Thyroid gland (tissue), 4 donors: Measurements from ENCODE around the gene LYPD3. TPM values are rescaled to one million over a fixed set of nuclear protein-coding genes. Genes with fewer than 3 reads are reported as not detected.

Source experiments
- DNase-seq, 2 donors: peaks; one replicate each; pipeline ENCODE4 v3.0.0-alpha.2; 2019
- H3K27ac ChIP-seq, 3 donors: fragments of 200-600 bp; sonication (generic); 1 replicate in 2 of 3; 2 replicates in 1 of 3; pipeline ENCODE4 v1.5.1; 2016 to 2019; ENCODE audit warnings: mild to moderate bottlenecking in 1 of 3, moderate library complexity in 1 of 3
- H3K27me3 ChIP-seq: fragments of 200-600 bp; sonication (generic); one replicate; pipeline ENCODE4 v1.5.1; 2019
- H3K36me3 ChIP-seq, 2 donors: fragments of 200-600 bp; sonication (generic); one replicate each; pipeline ENCODE4 v1.5.1; 2016 to 2019
- H3K4me1 ChIP-seq, 2 donors: fragments of 200-600 bp; sonication (generic); one replicate each; pipeline ENCODE4 v1.5.1; 2017 to 2019
- H3K4me3 ChIP-seq, 3 donors: fragments of 200-600 bp; sonication (generic); replicated peaks in 1 of 3; 1 replicate in 2 of 3; 2 replicates in 1 of 3; pipeline ENCODE4 v1.5.1; 2016; ENCODE audit warnings: mild to moderate bottlenecking in 1 of 3
- H3K9me3 ChIP-seq: fragments of 200-600 bp; sonication (generic); one replicate; pipeline ENCODE4 v1.5.1; 2017
- CTCF ChIP-seq, 6 experiments: fragments of 200-600 bp in 3 of 6; fragments of 450-650 bp in 3 of 6; sonication (generic) in 3 of 6; IDR thresholded peaks; one replicate each; pipeline ENCODE4 v1.5.1; 2016 to 2019; ENCODE audit warnings: antibody characterized with exemption in 6 of 6, mild to moderate bottlenecking in 2 of 6, inconsistent platforms in 1 of 6, moderate library complexity in 1 of 6
- POLR2A ChIP-seq, 2 donors: fragments of 450-650 bp; IDR thresholded peaks; one replicate each; pipeline ENCODE4 v1.6.1; 2017; ENCODE audit warnings: antibody characterized with exemption in 2 of 2, mild to moderate bottlenecking in 2 of 2, moderate library complexity in 1 of 2
- WGBS, 2 donors: methylation state at CpG; one replicate each; pipeline ENCODE4 v1.1.5; 2017; 5-methylcytosine and 5-hydroxymethylcytosine counted together
- intact Hi-C: fragments of 100-400 bp; cut with DNase I; formaldehyde crosslinking; loops from one replicate; pipeline ENCODE4 v1.15.1; 2023
- total RNA-seq, 4 donors: library from RNA; depleted of rRNA; stranded (reverse); fragments of >200 nt; gene quantifications; one replicate each; pipeline ENCODE4 v1.2.3, GENCODE V29; 2016

LYPD3 gene
- total RNA-seq, 4 donors from 2014 or later, result 0.78 TPM; not detected in 3

- no peak for TF ChIP-seq CTCF (IDR thresholded peaks at IDR 0.05)
- 86 to 92% methylated on average over 5 of the region's 5 CpGs for WGBS, 2 donors
- no peak for DNase-seq
- Histone ChIP-seq H3K27me3 (no peaks in the 10 kb centered on the region), H3K4me3 (no peak overlapping the region), H3K27ac (no peak overlapping the region), H3K9me3 (no peaks in the 10 kb centered on the region), H3K4me1 (peaks cover 6 to 16% of the 10 kb centered on the region in 2 donors), H3K36me3 (peaks cover 0 to 4% of the 10 kb centered on the region in 2 donors)
- intact Hi-C loops, result no loop called here
Measured at GRCh38 chr19:43506629-43507028, 41.2 kb upstream of the LYPD3 start.

GRCh38 chr19:43505941-43506340 lies 40.5 kb upstream of the LYPD3 start:
- no peak for DNase-seq
- no peak overlapping the region for H3K27ac ChIP-seq
- intact Hi-C loops, result no loop called here
- H3K4me3 ChIP-seq, result no peak overlapping the region
- no peaks in the 10 kb centered on the region for H3K9me3 ChIP-seq
- TF ChIP-seq POLR2A (IDR thresholded peaks at IDR 0.05) (no peak), CTCF (IDR thresholded peaks at IDR 0.05) (no peak)
- H3K27me3 ChIP-seq, result no peaks in the 10 kb centered on the region
- 94 to 98% methylated on average over 5 of the region's 5 CpGs for WGBS, 2 donors
- H3K4me1 ChIP-seq, result peaks cover 6 to 16% of the 10 kb centered on the region in 2 donors
- peaks cover 0 to 3% of the 10 kb centered on the region in 2 donors for H3K36me3 ChIP-seq

GRCh38 chr19:43505186-43505456 lies 39.7 kb upstream of the LYPD3 start:
- no peaks in the 10 kb centered on the region for H3K36me3 ChIP-seq
- H3K4me3 ChIP-seq, result no peak overlapping the region
- intact Hi-C loops, result no loop called here
- DNase-seq, result no peak
- H3K27ac ChIP-seq, result peak overlapping the region in 2 of 3 donors; percentile 45 to 78
- WGBS, 2 donors, result 77 to 92% methylated on average over 3 of the region's 3 CpGs
- H3K4me1 ChIP-seq, result peaks cover 6 to 16% of the 10 kb centered on the region in 2 donors
- no peaks in the 10 kb centered on the region for H3K27me3 ChIP-seq
- no peak for TF ChIP-seq CTCF (IDR thresholded peaks at IDR 0.05)
- no peak for TF ChIP-seq POLR2A (IDR thresholded peaks at IDR 0.05)
- H3K9me3 ChIP-seq, result no peaks in the 10 kb centered on the region

GRCh38 chr19:43504426-43505185 lies 39.2 kb upstream of the LYPD3 start, which contains the start of gene PHLDB3:
PHLDB3 (minus strand) TSS chr19:43504746; CDS start chr19:43504118, 628 bp downstream.
- WGBS, 2 donors, result 7 to 8% methylated on average over 16 to 26 of the region's 42 CpGs
- TF ChIP-seq POLR2A (IDR thresholded peaks at IDR 0.05), result no peak
- peak in 1 of 6 experiments; percentile 15 for TF ChIP-seq CTCF (IDR thresholded peaks at IDR 0.05)
- Histone ChIP-seq H3K27me3 (no peaks in the 10 kb centered on the region), H3K4me3 (peak within 1 kb of the TSS; percentile 40 to 59 (median 56)), H3K36me3 (no peaks in the 10 kb centered on the region), H3K4me1 (peaks cover 6 to 16% of the 10 kb centered on the region in 2 donors), H3K9me3 (no peaks in the 10 kb centered on the region), H3K27ac (peak within 1 kb of the TSS; percentile 30 to 78 (median 45))
- peak; percentile 32 to 49 for DNase-seq
- intact Hi-C loops, result loop anchor here (5.0 kb wide), 1 partner anchor 42 kb away; no protein-coding TSS in a partner anchor
